Progenitor cell of endocrine pancreas (in vitro differentiated cells): ENCODE data around the gene GPR62. TPM values are rescaled to one million over a fixed set of nuclear protein-coding genes. Genes with fewer than 3 reads are reported as not detected.
A peak's percentile ranks its signal among the peaks of the same experiment; 100 is the strongest.

Experiments used
- DNase-seq: peaks from one replicate; pipeline ENCODE4 v3.0.0; 2021; ENCODE audit warnings: low spot score; ENCODE audit not compliant: unreplicated experiment
- H3K27ac Mint-ChIP-seq: 2 replicates; pipeline ENCODE4 v1.8.0; 2021; ENCODE audit warnings: mild to moderate bottlenecking, moderate library complexity, mixed read lengths
- H3K27me3 Mint-ChIP-seq: 2 replicates; pipeline ENCODE4 v1.8.0; 2021; ENCODE audit warnings: mixed read lengths
- H3K36me3 Mint-ChIP-seq: 2 replicates; pipeline ENCODE4 v1.8.0; 2022; ENCODE audit warnings: mixed read lengths; ENCODE audit not compliant: insufficient read depth
- H3K4me1 Mint-ChIP-seq: 2 replicates; pipeline ENCODE4 v1.8.0; 2021; ENCODE audit warnings: low read depth, mixed read lengths
- H3K4me3 Mint-ChIP-seq: 2 replicates; pipeline ENCODE4 v1.8.0; 2021; ENCODE audit warnings: low read depth, mild to moderate bottlenecking, moderate library complexity, mixed read lengths
- H3K9me3 Mint-ChIP-seq: 2 replicates; pipeline ENCODE4 v1.8.0; 2021; ENCODE audit warnings: low read depth, mixed read lengths
- total RNA-seq: library from RNA; stranded (reverse); gene quantifications from 2 replicates; pipeline ENCODE4 v1.2.1, GENCODE V29; 2021
- TF ChIP-seq, protein P1 (sequence below): fragments of 200-600 bp; sonication (generic); IDR thresholded peaks from one replicate; pipeline ENCODE4 v1.5.0; 2021; ENCODE audit warnings: antibody characterized with exemption, mild to moderate bottlenecking; ENCODE audit not compliant: unreplicated experiment

The GPR62 gene
- total RNA-seq, 1 donor from 2014 or later, result 0.12 TPM

DNA sequence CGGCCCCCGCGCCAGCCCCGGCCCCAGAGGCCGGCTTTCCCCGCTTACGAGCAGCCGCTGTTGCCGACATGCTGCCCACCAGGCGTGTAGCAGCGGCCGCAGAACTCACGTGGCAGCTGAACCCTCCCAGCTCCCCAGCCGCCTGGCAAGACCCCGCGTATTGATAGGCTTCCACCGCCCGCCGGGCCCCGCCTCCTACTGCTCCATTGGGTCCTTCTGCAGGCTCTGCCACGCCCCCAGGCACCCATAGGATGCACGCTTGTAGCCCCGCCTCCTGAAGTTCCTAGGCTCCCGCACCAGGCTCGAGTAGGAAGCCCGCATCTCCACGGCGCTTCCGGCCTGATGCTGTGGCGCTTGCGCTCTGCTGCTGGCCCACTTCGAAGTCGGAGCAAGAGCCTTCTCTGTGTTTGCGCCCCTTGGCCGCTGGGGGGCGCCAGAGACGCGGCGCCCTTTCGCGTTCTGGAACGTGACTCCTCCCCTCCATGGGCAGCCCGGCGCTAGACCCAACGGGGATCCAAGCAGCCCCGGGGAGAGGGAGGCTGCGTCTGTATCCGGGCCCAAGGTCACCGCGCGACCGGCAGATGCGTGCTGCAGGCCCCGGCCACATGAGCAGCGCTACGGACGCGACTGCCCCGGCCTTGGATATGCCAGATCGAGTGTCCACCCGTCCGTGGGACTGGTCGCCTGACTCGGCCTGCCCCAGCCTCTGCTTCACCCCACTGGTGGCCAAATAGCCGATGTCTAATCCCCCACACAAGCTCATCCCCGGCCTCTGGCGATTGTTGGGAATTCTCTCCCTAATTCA is 13.2 kb upstream of the GPR62 start, which contains the start of the genes PARP3 and RRP9:
TSS of gene PARP3 (plus strand) at position 566 of the 805 bp plus-strand sequence. CDS start 993 bp downstream, outside the sequence.
TSS of gene RRP9 (minus strand) at position 107 of the 805 bp plus-strand sequence. CDS start at position 70, 37 bp downstream.
- peak within 1 kb of the TSS; percentile 13 for H3K27ac Mint-ChIP-seq
- no peaks in the 10 kb centered on the region for H3K9me3 Mint-ChIP-seq
- no peaks in the 10 kb centered on the region for H3K27me3 Mint-ChIP-seq
- H3K4me3 Mint-ChIP-seq, result peak within 1 kb of the TSS; percentile 77
- peak; percentile 98 for DNase-seq
- TF ChIP-seq, protein P1, sequence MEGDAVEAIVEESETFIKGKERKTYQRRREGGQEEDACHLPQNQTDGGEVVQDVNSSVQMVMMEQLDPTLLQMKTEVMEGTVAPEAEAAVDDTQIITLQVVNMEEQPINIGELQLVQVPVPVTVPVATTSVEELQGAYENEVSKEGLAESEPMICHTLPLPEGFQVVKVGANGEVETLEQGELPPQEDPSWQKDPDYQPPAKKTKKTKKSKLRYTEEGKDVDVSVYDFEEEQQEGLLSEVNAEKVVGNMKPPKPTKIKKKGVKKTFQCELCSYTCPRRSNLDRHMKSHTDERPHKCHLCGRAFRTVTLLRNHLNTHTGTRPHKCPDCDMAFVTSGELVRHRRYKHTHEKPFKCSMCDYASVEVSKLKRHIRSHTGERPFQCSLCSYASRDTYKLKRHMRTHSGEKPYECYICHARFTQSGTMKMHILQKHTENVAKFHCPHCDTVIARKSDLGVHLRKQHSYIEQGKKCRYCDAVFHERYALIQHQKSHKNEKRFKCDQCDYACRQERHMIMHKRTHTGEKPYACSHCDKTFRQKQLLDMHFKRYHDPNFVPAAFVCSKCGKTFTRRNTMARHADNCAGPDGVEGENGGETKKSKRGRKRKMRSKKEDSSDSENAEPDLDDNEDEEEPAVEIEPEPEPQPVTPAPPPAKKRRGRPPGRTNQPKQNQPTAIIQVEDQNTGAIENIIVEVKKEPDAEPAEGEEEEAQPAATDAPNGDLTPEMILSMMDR, result peak; percentile 99
- H3K36me3 Mint-ChIP-seq, result peaks cover 5% of the 10 kb centered on the region
- peaks cover 12% of the 10 kb centered on the region for H3K4me1 Mint-ChIP-seq

DNA sequence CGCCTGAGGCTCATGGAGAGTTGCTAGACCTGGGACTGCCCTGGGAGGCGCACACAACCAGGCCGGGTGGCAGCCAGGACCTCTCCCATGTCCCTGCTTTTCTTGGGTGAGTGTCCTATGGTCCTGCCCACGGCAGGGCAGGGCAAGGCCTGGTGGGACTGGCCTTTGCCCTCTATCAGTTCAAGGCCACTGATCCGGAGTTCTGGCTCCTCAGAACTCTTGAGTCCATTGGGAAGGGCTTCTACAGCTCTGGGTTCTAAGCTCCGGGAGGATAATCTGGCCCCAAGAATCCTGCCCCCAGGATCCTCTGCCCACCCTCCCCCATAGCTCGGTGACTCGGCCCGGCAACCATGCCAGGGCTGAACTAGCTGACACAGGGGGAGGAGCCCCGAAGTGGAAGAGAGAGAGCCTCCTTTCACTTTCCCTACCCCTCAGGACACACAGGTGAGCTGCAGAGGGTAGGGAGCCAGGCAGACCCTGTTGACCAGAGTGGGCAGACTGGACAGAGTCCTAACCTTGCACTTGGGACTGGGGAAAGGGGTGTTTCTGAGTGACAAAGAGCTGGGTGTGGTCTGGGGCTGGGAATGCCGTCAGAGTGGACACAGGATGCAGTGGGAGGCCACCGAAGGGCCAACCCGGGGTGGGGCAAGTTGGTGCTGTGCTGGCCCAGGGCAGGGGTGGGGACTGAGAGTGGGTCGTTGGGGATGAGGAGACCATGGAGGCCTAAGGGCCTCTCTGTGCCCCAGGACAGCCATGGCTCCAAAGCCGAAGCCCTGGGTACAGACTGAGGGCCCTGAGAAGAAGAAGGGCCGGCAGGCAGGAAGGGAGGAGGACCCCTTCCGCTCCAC is 12.4 kb upstream of the GPR62 start:
- Mint-ChIP-seq H3K4me1 (peaks cover 12% of the 10 kb centered on the region), H3K27ac (no peak overlapping the region), H3K9me3 (no peaks in the 10 kb centered on the region), H3K27me3 (no peaks in the 10 kb centered on the region), H3K36me3 (peaks cover 2% of the 10 kb centered on the region), H3K4me3 (peak overlapping the region; percentile 77)
- TF ChIP-seq, protein P1, result no peak
- DNase-seq, result peak; percentile 20

DNA sequence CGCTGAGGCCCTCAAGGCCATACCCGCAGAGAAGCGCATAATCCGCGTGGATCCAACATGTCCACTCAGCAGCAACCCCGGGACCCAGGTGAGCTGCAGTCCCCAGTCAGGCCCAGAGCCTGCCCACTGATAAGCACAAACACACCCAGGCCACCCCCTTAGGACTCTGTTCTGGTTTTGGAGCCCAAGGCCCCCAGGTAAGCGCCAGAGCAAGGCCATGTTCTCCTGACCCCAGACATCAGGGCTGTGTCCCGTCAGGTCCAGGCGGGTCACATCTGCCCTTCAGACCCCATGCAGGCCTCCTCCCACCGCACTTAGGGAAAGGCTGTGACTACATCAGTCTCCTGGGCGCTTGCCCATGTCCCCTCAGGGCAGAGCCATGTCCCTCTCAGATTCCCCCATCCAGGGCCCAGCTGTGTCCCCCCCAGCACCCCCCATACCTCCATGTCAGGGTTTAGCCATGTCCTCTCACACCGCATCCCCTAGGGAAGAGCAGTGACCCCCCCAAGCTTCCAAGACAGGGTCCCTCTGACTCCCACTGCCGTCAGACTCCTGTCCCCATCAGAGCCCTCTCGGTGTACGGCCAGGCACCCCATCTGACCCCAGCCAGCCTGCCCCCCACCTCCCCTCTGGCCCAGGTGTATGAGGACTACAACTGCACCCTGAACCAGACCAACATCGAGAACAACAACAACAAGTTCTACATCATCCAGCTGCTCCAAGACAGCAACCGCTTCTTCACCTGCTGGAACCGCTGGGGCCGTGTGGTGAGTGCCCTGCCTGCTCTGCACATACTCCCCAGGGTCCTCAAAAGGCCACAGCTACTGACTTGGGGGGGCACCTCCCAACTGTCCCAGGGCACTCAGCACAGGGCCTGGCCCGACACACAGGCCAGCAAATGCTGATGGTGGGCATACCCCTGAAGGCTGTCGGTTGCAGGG is 11.5 kb upstream of the GPR62 start:
- peak; percentile 6 for DNase-seq
- TF ChIP-seq, protein P1, result no peak
- Mint-ChIP-seq H3K27me3 (no peaks in the 10 kb centered on the region), H3K4me1 (peaks cover 12% of the 10 kb centered on the region), H3K9me3 (no peaks in the 10 kb centered on the region), H3K27ac (no peak overlapping the region), H3K4me3 (no peak overlapping the region), H3K36me3 (no peaks in the 10 kb centered on the region)

DNA sequence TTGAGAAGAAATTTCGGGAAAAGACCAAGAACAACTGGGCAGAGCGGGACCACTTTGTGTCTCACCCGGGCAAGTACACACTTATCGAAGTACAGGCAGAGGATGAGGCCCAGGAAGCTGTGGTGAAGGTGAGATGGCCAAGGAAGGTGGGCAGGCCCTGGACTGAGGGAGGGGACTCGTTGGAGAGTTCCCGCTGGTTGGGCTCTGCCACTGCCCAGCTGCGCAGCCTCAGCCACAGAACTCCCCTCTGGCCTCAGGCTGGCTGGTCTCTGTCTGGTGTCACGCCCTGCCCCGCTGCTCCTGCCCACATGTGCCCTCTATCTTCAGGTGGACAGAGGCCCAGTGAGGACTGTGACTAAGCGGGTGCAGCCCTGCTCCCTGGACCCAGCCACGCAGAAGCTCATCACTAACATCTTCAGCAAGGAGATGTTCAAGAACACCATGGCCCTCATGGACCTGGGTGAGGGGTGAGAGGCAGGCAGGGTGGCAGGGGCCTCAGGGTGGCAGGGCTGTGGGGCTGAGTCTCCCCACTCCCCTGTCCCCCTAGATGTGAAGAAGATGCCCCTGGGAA is 10.6 kb upstream of the GPR62 start:
- H3K9me3 Mint-ChIP-seq, result no peaks in the 10 kb centered on the region
- DNase-seq, result peak; percentile 9
- H3K36me3 Mint-ChIP-seq, result no peaks in the 10 kb centered on the region
- H3K27ac Mint-ChIP-seq, result no peak overlapping the region
- H3K27me3 Mint-ChIP-seq, result no peaks in the 10 kb centered on the region
- H3K4me1 Mint-ChIP-seq, result peaks cover 12% of the 10 kb centered on the region
- H3K4me3 Mint-ChIP-seq, result no peak overlapping the region
- TF ChIP-seq, protein P1, result no peak
